K562 (cell line): ENCODE data around the gene LIF. TPM values are rescaled to one million over a fixed set of nuclear protein-coding genes. Genes with fewer than 3 reads are reported as not detected.

Experiments
- ATAC-seq: fragments of 200-7000 bp; cut with Tn5 transposase; 3 replicates; pipeline ENCODE4 v1.9.1; 2020; ENCODE audit warnings: moderate library complexity
- BruUV-seq: library from RNA; stranded (reverse); fragments of 400-500 nt; replicated peaks from 2 replicates; lab custom pipeline; 2021; lab: Mats Ljungman, UMichigan
- CTCF ChIA-PET: fragments of 300-600 bp; formaldehyde crosslinking; extraction: SDS; loops from one replicate; lab custom pipeline; 2021; ENCODE audit warnings: low intra/inter-chr PET ratio; lab: Yijun Ruan, JAX
- POLR2A ChIA-PET: fragments of 300-600, 350-650 bp; sonication (Branson Sonifier 250); formaldehyde crosslinking; extraction: SDS; loops from one replicate; lab custom pipeline; 2021; ENCODE audit warnings: antibody characterized with exemption, inconsistent platforms; lab: Yijun Ruan, JAX
- DNase-seq, 4 experiments: peaks; one replicate each; pipeline versions ENCODE4 v3.0.0 to v3.0.0-alpha.2; 2011 to 2018; ENCODE audit warnings: low spot score in 3 of 4, mixed read lengths in 3 of 4; ENCODE audit errors: extremely low read depth in 1 of 4
- FAIRE-seq: peaks from 2 replicates; lab custom pipeline; 2011; peaks lifted over from hg19 to GRCh38; lab: Jason Lieb, UNC
- H2AFZ ChIP-seq: 2 replicates; pipeline ENCODE4 v1.6.0; 2011; ENCODE audit warnings: low read depth, low read length, control low read depth, inconsistent platforms
- H3K27ac ChIP-seq: fragments of 200-600 bp; 3 replicates; pipeline ENCODE4 v1.8.0; 2011; ENCODE audit warnings: low read depth, mild to moderate bottlenecking, control low read depth, inconsistent platforms, low read length, moderate library complexity, mixed read lengths; ENCODE audit errors: extremely low read depth
- H3K27me3 ChIP-seq, 2 experiments: fragments of 300-600 bp in 1 of 2; 2 replicates in 1 of 2; 3 replicates in 1 of 2; pipeline versions ENCODE4 v1.6.0 to v1.8.0; 2011; ENCODE audit warnings: inconsistent platforms in 2 of 2, low read length in 2 of 2, mild to moderate bottlenecking in 1 of 2, mixed read lengths in 1 of 2, moderate library complexity in 1 of 2; ENCODE audit not compliant: control insufficient read depth in 2 of 2, insufficient read depth in 2 of 2
- H3K36me3 ChIP-seq: fragments of 300-600 bp; 3 replicates; pipeline ENCODE4 v1.8.0; 2011; ENCODE audit warnings: mild to moderate bottlenecking, low read length, inconsistent platforms; ENCODE audit not compliant: control insufficient read depth, insufficient read depth
- H3K4me1 ChIP-seq, 2 experiments: fragments of 200-600 bp in 1 of 2; replicated peaks in 1 of 2; 2 replicates in 1 of 2; 3 replicates in 1 of 2; pipeline versions ENCODE4 v1.5.1 to v1.8.0; 2011; ENCODE audit warnings: inconsistent platforms in 2 of 2, low read length in 2 of 2, mild to moderate bottlenecking in 1 of 2, mixed read lengths in 1 of 2, moderate library complexity in 1 of 2; ENCODE audit not compliant: control insufficient read depth in 2 of 2, insufficient read depth in 2 of 2
- H3K4me2 ChIP-seq: 2 replicates; pipeline ENCODE4 v1.6.1; 2011; ENCODE audit warnings: low read length, control low read depth, inconsistent platforms, mixed read lengths; ENCODE audit not compliant: insufficient read depth
- H3K4me3 ChIP-seq: fragments of 200-600 bp; sonication (generic), shearing (Covaris generic); 2 replicates; pipeline ENCODE4 v1.5.1; 2016; ENCODE audit warnings: control low read depth, inconsistent platforms
- H3K79me2 ChIP-seq: fragments of 200-600 bp; 3 replicates; pipeline ENCODE4 v1.8.0; 2011; ENCODE audit warnings: low read length, inconsistent platforms; ENCODE audit not compliant: control insufficient read depth, insufficient read depth
- H3K9ac ChIP-seq, 2 experiments: 2 replicates each; pipeline versions ENCODE4 v1.6.0 to v1.6.1; 2011; ENCODE audit warnings: low read depth in 2 of 2, low read length in 2 of 2, control low read depth in 1 of 2, inconsistent platforms in 1 of 2, mild to moderate bottlenecking in 1 of 2, mixed read lengths in 1 of 2; ENCODE audit not compliant: insufficient read depth in 1 of 2
- H3K9me1 ChIP-seq: one replicate; pipeline ENCODE4 v1.6.0; 2011; ENCODE audit warnings: inconsistent platforms, mild to moderate bottlenecking, low read length, moderate library complexity; ENCODE audit not compliant: control insufficient read depth, insufficient read depth
- H3K9me3 ChIP-seq: replicated peaks from 2 replicates; pipeline ENCODE4 v1.5.1; 2011; ENCODE audit warnings: low read depth, low read length, inconsistent platforms; ENCODE audit not compliant: control insufficient read depth, insufficient read depth
- H4K20me1 ChIP-seq: replicated peaks from 2 replicates; pipeline ENCODE4 v1.6.1; 2011; ENCODE audit warnings: low read length, inconsistent platforms, mixed read lengths; ENCODE audit not compliant: control insufficient read depth, insufficient read depth
- FOSL1 ChIP-seq: fragments of 200-800 bp; sonication (Bioruptor generic); conservative IDR thresholded peaks from 2 replicates; pipeline ENCODE4 v1.6.1; 2016; ENCODE audit warnings: missing genetic modification characterization, missing compliant biosample characterization
- MLLT1 ChIP-seq, 2 experiments: fragments of 450-650 bp; IDR thresholded peaks; 2 replicates each; pipeline ENCODE4 v1.6.1; 2016
- NCOA4 ChIP-seq: fragments of 450-650 bp; IDR thresholded peaks from 2 replicates; pipeline ENCODE4 v1.6.1; 2018; ENCODE audit warnings: mild to moderate bottlenecking; ENCODE audit not compliant: partially characterized antibody
- NFIX ChIP-seq: fragments of 250-450 bp; sonication (Bioruptor Pico); IDR thresholded peaks from 2 replicates; pipeline ENCODE4 v1.4.0; 2020; ENCODE audit warnings: low read depth, mild to moderate bottlenecking, moderate library complexity
- TCF3 ChIP-seq: sonication (generic); formaldehyde crosslinking; IDR thresholded peaks from 2 replicates; pipeline ENCODE4 v1.4.0; 2020; ENCODE audit warnings: mild to moderate bottlenecking, missing genetic modification reagents
- ZNF551 ChIP-seq: fragments of 250-450 bp; sonication (Bioruptor Pico); IDR thresholded peaks from 2 replicates; pipeline ENCODE4 v1.5.0; 2021; ENCODE audit warnings: mild to moderate bottlenecking, moderate library complexity
- ZNF830 ChIP-seq: fragments of 250-450 bp; sonication (Bioruptor Pico); IDR thresholded peaks from 2 replicates; pipeline ENCODE4 v1.5.0; 2021; ENCODE audit warnings: mild to moderate bottlenecking
- ZSCAN32 ChIP-seq: fragments of 450-650 bp; formaldehyde crosslinking; IDR thresholded peaks from 2 replicates; pipeline ENCODE4 v1.4.0; 2020; ENCODE audit warnings: mild to moderate bottlenecking, moderate library complexity
- WGBS: fragments of 100-300 bp; shearing (Covaris generic); methylation state at CpG from one replicate; pipeline ENCODE4 v1.1.6; 2016; ENCODE audit warnings: low coverage, mixed read lengths; ENCODE audit not compliant: insufficient coverage; ENCODE audit errors: missing lambda C conversion rate; 5-methylcytosine and 5-hydroxymethylcytosine counted together
- in situ Hi-C: fragments of 300-500 bp; cut with MboI; formaldehyde crosslinking; loops from 4 replicates; pipeline ENCODE4 v1.15.0; 2018; ENCODE audit warnings: inconsistent platforms, mixed read lengths
- intact Hi-C: fragments of 100-400 bp; cut with micrococcal nuclease; formaldehyde crosslinking; loops from 2 replicates; pipeline ENCODE4 v1.14.2; 2022
- polyA plus RNA-seq, 8 experiments: library from polyadenylated mRNA; depleted of rRNA in 4 of 8; stranded (reverse) in 5 of 8; unstranded in 3 of 8; fragments of >200 nt; fragmentation: Nextera tagmentation in 2 of 8; fragmentation: Illumina TruSeq in 1 of 8; extraction: Ambion mirVana in 2 of 8; extraction: Trizol in 1 of 8; gene quantifications; 2 replicates each; pipeline versions ENCODE4 v1.2.1 to v1.2.3, GENCODE V29; 2011 to 2014; ENCODE audit warnings: inconsistent platforms in 1 of 8, missing spikeins in 1 of 8
- total RNA-seq, 7 experiments: library from RNA; depleted of rRNA in 6 of 7; stranded (reverse); fragments of >200 nt in 6 of 7; fragmentation: Illumina TruSeq in 2 of 7; extraction: Trizol in 2 of 7; gene quantifications; 2 replicates each; pipeline versions ENCODE4 v1.2.1 to v1.2.3, GENCODE V29; 2011 to 2021; ENCODE audit warnings: low replicate concordance in 1 of 7

The LIF gene
- total and polyA plus RNA-seq, 9 of the 15 experiments (the other 6 are each of a cell fraction or from before 2014, with no cell fraction given) = 0.05 to 0.39 (median 0.18) TPM; not detected in 3

GRCh38 chr22:30282616-30283046, 36.1 kb upstream of the LIF start:
- CTCF ChIA-PET = no interaction called here
- Histone ChIP-seq H3K4me3 (no peak overlapping the region), H3K9me1 (no peaks in the 10 kb centered on the region), H3K9me3 (no peaks in the 10 kb centered on the region), H4K20me1 (no peaks in the 10 kb centered on the region), H3K9ac (no peak overlapping the region; a peak in 1 of 4 replicates), H3K4me1 (peaks cover 2 to 54% of the 10 kb centered on the region in 2 experiments; a peak in 4 of 5 replicates), H3K27ac (no peak overlapping the region), H3K4me2 (peak overlapping the region; percentile 38), H3K36me3 (no peaks in the 10 kb centered on the region), H3K79me2 (no peaks in the 10 kb centered on the region), H2AFZ (no peak overlapping the region), H3K27me3 (no peaks in the 10 kb centered on the region; a peak in 1 of 5 replicates)
- 48% methylated on average over 4 of the region's 7 CpGs for WGBS
- intact Hi-C loops (no loop called here), in situ Hi-C loops (loop anchor here (5.0 to 10.0 kb wide), 3 partner anchors 95 to 322 kb away; partner anchors contain the start of gene TCN2)
- POLR2A ChIA-PET = interaction anchor here (0.6 kb wide), 2 partner anchors 12 to 70 kb away, joined by 3 read pairs; no protein-coding TSS in a partner anchor
- no peak for TF ChIP-seq FOSL1 (tag)
- no peak for TF ChIP-seq ZNF551 (CRISPR knock-in tag)
- TF ChIP-seq NCOA4 = no peak
- TF ChIP-seq ZSCAN32 = no peak
- ATAC-seq (no peak), FAIRE-seq (no peak), DNase-seq (no peak)
- BruUV-seq = no TSS peak

- Histone ChIP-seq H3K4me1 (peaks cover 5 to 38% of the 10 kb centered on the region in 2 experiments; a peak in 4 of 5 replicates), H4K20me1 (no peaks in the 10 kb centered on the region), H2AFZ (no peak overlapping the region), H3K4me3 (no peak overlapping the region), H3K27me3 (no peaks in the 10 kb centered on the region; a peak in 1 of 5 replicates), H3K27ac (no peak overlapping the region), H3K9ac (no peak overlapping the region; a peak in 1 of 4 replicates), H3K9me1 (no peaks in the 10 kb centered on the region), H3K4me2 (no peak overlapping the region), H3K9me3 (no peaks in the 10 kb centered on the region), H3K36me3 (no peaks in the 10 kb centered on the region), H3K79me2 (no peaks in the 10 kb centered on the region)
- intact Hi-C loops = no loop called here
- BruUV-seq = no TSS peak
- no peak for FAIRE-seq
- ChIA-PET CTCF (interaction anchor here (0.6 kb wide), 1 partner anchor 161 kb away, joined by 3 read pairs; no protein-coding TSS in a partner anchor), POLR2A (no interaction called here)
- DNase-seq = no peak
- no peak for TF ChIP-seq MLLT1 (IDR thresholded peaks at IDR 0.05)
- no peak for TF ChIP-seq NFIX (CRISPR knock-in tag)
- TF ChIP-seq TCF3 = no peak
- TF ChIP-seq ZNF830 (CRISPR knock-in tag) = no peak
- 28% methylated on average over 8 of the region's 8 CpGs for WGBS
- no peak for ATAC-seq
- in situ Hi-C loops = loop anchor here (5.0 to 10.0 kb wide), 3 partner anchors 97 to 324 kb away; partner anchors contain the start of gene TCN2
These were observed 33.9 kb upstream of the LIF start for GRCh38 chr22:30280505-30280904.
